Sigmoid colon (tissue), 7 donors: ENCODE data around the gene BIN1. TPM values are rescaled to one million over a fixed set of nuclear protein-coding genes. Genes with fewer than 3 reads are reported as not detected.

Experiments
- DNase-seq: peaks from one replicate; pipeline ENCODE4 v3.0.0-alpha.2; 2019
- H3K27ac ChIP-seq, 4 donors: fragments of 200-600 bp; sonication (generic); one replicate each; pipeline ENCODE4 v1.5.1; 2016 to 2019; ENCODE audit warnings: mild to moderate bottlenecking in 1 of 4
- H3K27me3 ChIP-seq, 3 donors: fragments of 200-600 bp; sonication (generic); one replicate each; pipeline ENCODE4 v1.5.1; 2019; ENCODE audit warnings: mild to moderate bottlenecking in 1 of 3
- H3K36me3 ChIP-seq, 4 donors: fragments of 200-600 bp; sonication (generic); one replicate each; pipeline ENCODE4 v1.5.1; 2016 to 2019
- H3K4me1 ChIP-seq, 4 donors: fragments of 200-600 bp; sonication (generic); one replicate each; pipeline ENCODE4 v1.5.1; 2017 to 2019
- H3K4me3 ChIP-seq, 4 donors: fragments of 200-600 bp; sonication (generic); one replicate each; pipeline ENCODE4 v1.5.1; 2017 to 2019; ENCODE audit warnings: mild to moderate bottlenecking in 2 of 4, moderate library complexity in 1 of 4
- H3K9me3 ChIP-seq, 4 donors: fragments of 200-600 bp in 3 of 4; sonication (generic) in 3 of 4; one replicate each; pipeline versions ENCODE4 v1.5.1 to v1.6.1; 2013 to 2019
- CTCF ChIP-seq, 4 experiments: fragments of 450-650 bp in 3 of 4; fragments of 200-600 bp in 1 of 4; IDR thresholded peaks; one replicate each; pipeline ENCODE4 v1.5.1; 2016 to 2019; ENCODE audit warnings: antibody characterized with exemption in 4 of 4, mild to moderate bottlenecking in 3 of 4, moderate library complexity in 2 of 4
- EP300 ChIP-seq, 4 donors: sonication (generic); formaldehyde crosslinking; IDR thresholded peaks; one replicate each; pipeline ENCODE4 v1.6.1; 2017; ENCODE audit warnings: antibody characterized with exemption in 4 of 4
- POLR2A ChIP-seq, 2 donors: fragments of 450-650 bp; IDR thresholded peaks; one replicate each; pipeline ENCODE4 v1.6.1; 2016; ENCODE audit warnings: antibody characterized with exemption in 2 of 2, mild to moderate bottlenecking in 2 of 2, moderate library complexity in 2 of 2
- POLR2AphosphoS5 ChIP-seq, 4 donors: sonication (generic); formaldehyde crosslinking; IDR thresholded peaks; one replicate each; pipeline ENCODE4 v1.6.1; 2017; ENCODE audit warnings: antibody characterized with exemption in 4 of 4
- WGBS, 2 donors: extraction: QIAGEN DNeasy Blood & Tissue Kit; methylation state at CpG; one replicate each; pipeline ENCODE4 v1.1.7; 2013; 5-methylcytosine and 5-hydroxymethylcytosine counted together
- intact Hi-C: fragments of 100-400 bp; cut with DNase I; formaldehyde crosslinking; loops from one replicate; pipeline ENCODE4 v1.15.1; 2023
- polyA plus RNA-seq, 3 donors: library from polyadenylated mRNA; stranded (reverse); fragments of 200-250 nt; gene quantifications; one replicate each; pipeline ENCODE4 v1.2.3, GENCODE V29; 2013
- total RNA-seq, 4 donors: library from RNA; depleted of rRNA; stranded (reverse); fragments of >200 nt; gene quantifications; one replicate each; pipeline ENCODE4 v1.1.0, GENCODE V29; 2016
- donor health status: healthy with polysubstance abuse.
- donor health status: Bipolar disorder and iron deficiency.
- donor health status: healthy.

The BIN1 gene
- total and polyA plus RNA-seq, 7 donors, result 20.3 to 57.9 (median 38.2) TPM

- TF ChIP-seq POLR2AphosphoS5 (IDR thresholded peaks at IDR 0.05) (no peak), EP300 (IDR thresholded peaks at IDR 0.05) (no peak), POLR2A (IDR thresholded peaks at IDR 0.05) (no peak), CTCF (IDR thresholded peaks at IDR 0.05) (no peak)
- Histone ChIP-seq H3K9me3 (no peaks in the 10 kb centered on the region), H3K27ac (peak overlapping the region; percentile 87 to 91 (median 89)), H3K4me1 (peaks cover 0 to 38% (median 23%) of the 10 kb centered on the region in 4 donors), H3K27me3 (no peaks in the 10 kb centered on the region), H3K4me3 (no peak overlapping the region), H3K36me3 (no peaks in the 10 kb centered on the region)
- 81 to 92% methylated on average over 11 of the region's 11 CpGs for WGBS, 2 donors
- intact Hi-C loops, result loop anchor here (5.0 kb wide), 2 partner anchors 41 to 109 kb away; no protein-coding TSS in a partner anchor
- peak; percentile 46 for DNase-seq
Observed at GRCh38 chr2:127108090-127108523, 1.2 kb upstream of the BIN1 start.

GRCh38 chr2:127107622-127107999 is 657 bp upstream of the BIN1 start:
- peak in 2 of 4 experiments; percentile 10 to 34 for TF ChIP-seq CTCF (IDR thresholded peaks at IDR 0.05)
- no peak for TF ChIP-seq EP300 (IDR thresholded peaks at IDR 0.05)
- DNase-seq, result peak; percentile 62
- intact Hi-C loops, result loop anchor here (2.0 to 5.0 kb wide), 4 partner anchors 40 to 187 kb away; partner anchors contain the start of gene ERCC3

GRCh38 chr2:127106457-127106990 is 430 bp downstream of the BIN1 start:
- Histone ChIP-seq H3K4me3 (peak overlapping the region; percentile 73 to 92 (median 82)), H3K4me1 (peaks cover 0 to 38% (median 25%) of the 10 kb centered on the region in 4 donors), H3K27me3 (no peaks in the 10 kb centered on the region), H3K9me3 (no peaks in the 10 kb centered on the region), H3K27ac (peak overlapping the region; percentile 87 to 91 (median 89)), H3K36me3 (no peaks in the 10 kb centered on the region)
- intact Hi-C loops, result loop anchor here (2.0 to 5.0 kb wide), 4 partner anchors 39 to 188 kb away; partner anchors contain the start of gene ERCC3
- DNase-seq, result peak; percentile 80
- no peak for TF ChIP-seq POLR2A (IDR thresholded peaks at IDR 0.05)
- no peak for TF ChIP-seq POLR2AphosphoS5 (IDR thresholded peaks at IDR 0.05)
- TF ChIP-seq EP300 (IDR thresholded peaks at IDR 0.05), result no peak
- TF ChIP-seq CTCF (IDR thresholded peaks at IDR 0.05), result no peak
- 0% methylated on average over 45 of the region's 45 CpGs for WGBS, 2 donors

More at GRCh38 chr2:127107622-127107999, 657 bp upstream of the BIN1 start:
- Histone ChIP-seq H3K27me3 (no peaks in the 10 kb centered on the region), H3K27ac (peak overlapping the region; percentile 87 to 91 (median 89)), H3K9me3 (no peaks in the 10 kb centered on the region), H3K36me3 (no peaks in the 10 kb centered on the region), H3K4me1 (peaks cover 0 to 38% (median 25%) of the 10 kb centered on the region in 4 donors), H3K4me3 (peak overlapping the region; percentile 73 to 92 (median 82))
- WGBS, 2 donors, result 4 to 8% methylated on average over 17 of the region's 17 CpGs

- H3K27me3 ChIP-seq, result no peaks in the 10 kb centered on the region
- peak; percentile 76 for DNase-seq
- TF ChIP-seq CTCF (IDR thresholded peaks at IDR 0.05), result no peak
- TF ChIP-seq POLR2AphosphoS5 (IDR thresholded peaks at IDR 0.05), result no peak
- TF ChIP-seq EP300 (IDR thresholded peaks at IDR 0.05), result no peak
- no peak for TF ChIP-seq POLR2A (IDR thresholded peaks at IDR 0.05)
- H3K27ac ChIP-seq, result peak overlapping the region; percentile 87 to 91 (median 89)
- WGBS, 2 donors, result 2 to 3% methylated on average over 51 of the region's 51 CpGs
- peak overlapping the region; percentile 73 to 92 (median 82) for H3K4me3 ChIP-seq
- no peaks in the 10 kb centered on the region for H3K36me3 ChIP-seq
- H3K9me3 ChIP-seq, result no peaks in the 10 kb centered on the region
- peaks cover 0 to 38% (median 25%) of the 10 kb centered on the region in 4 donors for H3K4me1 ChIP-seq
- intact Hi-C loops, result loop anchor here (2.0 to 5.0 kb wide), 4 partner anchors 39 to 189 kb away; partner anchors contain the start of gene ERCC3
Observed at GRCh38 chr2:127105656-127106456, 1.1 kb downstream of the BIN1 start.
